ENCODE results near the gene CCNB3. TPM values are rescaled to one million over a fixed set of nuclear protein-coding genes. Genes with fewer than 3 reads are reported as not detected.

CCNB3 gene
- total and polyA plus RNA-seq, 9 of the 15 experiments (the other 6 are each of a cell fraction or from before 2014, with no cell fraction given), result 0.05 to 0.25 (median 0.08) TPM; not detected in 3

GRCh38 chrX:50375481-50376267 is 171.1 kb downstream of the CCNB3 start:
- ChIA-PET CTCF (ENCODE audit: low intra/inter-chr PET ratio) (no interaction called here), POLR2A (no interaction called here)
- no peaks in the 10 kb centered on the region for H3K79me2 ChIP-seq (ENCODE audit: control insufficient read depth, insufficient read depth, low read length)
- no peak overlapping the region for H3K4me3 ChIP-seq
- DNase-seq (ENCODE audit: extremely low read depth in 1 of 4, low spot score in 3 of 4) (no peak), FAIRE-seq (no peak), ATAC-seq (no peak)
- no peaks in the 10 kb centered on the region for H3K27me3 ChIP-seq (ENCODE audit: control insufficient read depth in 2 of 2, insufficient read depth in 2 of 2, low read length in 2 of 2)
- H3K9ac ChIP-seq (ENCODE audit: insufficient read depth in 1 of 2, low read depth in 2 of 2, low read length in 2 of 2), result no peak overlapping the region
- H2AFZ ChIP-seq (ENCODE audit: low read depth, low read length), result no peak overlapping the region
- H3K9me1 ChIP-seq (ENCODE audit: control insufficient read depth, insufficient read depth, low read length), result no peaks in the 10 kb centered on the region
- in situ Hi-C loops (cut with MboI), result no loop called here
- WGBS (ENCODE audit: insufficient coverage, low coverage, missing lambda C conversion rate), result 1% methylated on average over 7 of the region's 9 CpGs
- H3K9me3 ChIP-seq (replicated peaks; ENCODE audit: control insufficient read depth, insufficient read depth, low read depth, low read length), result no peaks in the 10 kb centered on the region
- BruUV-seq (replicated peaks), result no TSS peak
- no peaks in the 10 kb centered on the region for H3K36me3 ChIP-seq (ENCODE audit: control insufficient read depth, insufficient read depth, low read length)
- no peak overlapping the region for H3K4me2 ChIP-seq (ENCODE audit: insufficient read depth, low read length)
- H4K20me1 ChIP-seq (replicated peaks; ENCODE audit: control insufficient read depth, insufficient read depth, low read length), result no peaks in the 10 kb centered on the region
- no peaks in the 10 kb centered on the region for H3K4me1 ChIP-seq (replicated peaks in 1 of 2; ENCODE audit: control insufficient read depth in 2 of 2, insufficient read depth in 2 of 2, low read length in 2 of 2)
- intact Hi-C loops (cut with micrococcal nuclease), result no loop called here
- H3K27ac ChIP-seq (ENCODE audit: extremely low read depth, low read depth, low read length), result no peak overlapping the region
- TF ChIP-seq ZNF24 (IDR thresholded peaks at IDR 0.05) (no peak), RCOR1 (IDR thresholded peaks at IDR 0.05; ENCODE audit: borderline replicate concordance in 1 of 2, low read depth in 2 of 2, low read length in 2 of 2) (no peak), ZNF133 (CRISPR knock-in tag; IDR thresholded peaks at IDR 0.05) (no peak), NR3C1 (CRISPR knock-in tag; IDR thresholded peaks at IDR 0.05) (no peak), NFRKB (IDR thresholded peaks at IDR 0.05; ENCODE audit: low read depth) (no peak), KAT2B (IDR thresholded peaks at IDR 0.05; ENCODE audit: low read depth, low read length) (no peak), SIX5 (IDR thresholded peaks at IDR 0.05; ENCODE audit: borderline replicate concordance in 1 of 2, insufficient read depth in 1 of 2, low read depth in 1 of 2, low read length in 2 of 2) (no peak), KLF10 (CRISPR knock-in tag; IDR thresholded peaks at IDR 0.05) (no peak), E2F8 (IDR thresholded peaks at IDR 0.05; ENCODE audit: low read depth, partially characterized antibody) (no peak), FIP1L1 (IDR thresholded peaks at IDR 0.05; ENCODE audit: low read depth, low read length, poor library complexity, severe bottlenecking) (no peak), RBM17 (IDR thresholded peaks at IDR 0.05; ENCODE audit: borderline replicate concordance, low read depth, low read length) (no peak), ZNF280B (CRISPR knock-in tag; IDR thresholded peaks at IDR 0.05) (no peak), CHD4 (IDR thresholded peaks at IDR 0.05; ENCODE audit: insufficient read depth, insufficient replicate concordance, low read depth, low read length, poor library complexity, severe bottlenecking) (no peak), BHLHE40 (IDR thresholded peaks at IDR 0.05; ENCODE audit: low read length) (no peak), FOXP1 (CRISPR knock-in tag; IDR thresholded peaks at IDR 0.05) (no peak), ZFX (CRISPR knock-in tag; IDR thresholded peaks at IDR 0.05) (no peak), POLR3A (IDR thresholded peaks at IDR 0.05; ENCODE audit: borderline replicate concordance, extremely low read depth, insufficient read depth, insufficient read length) (no peak), HDAC1 (IDR thresholded peaks at IDR 0.05) (no peak)

Measured in K562 (cell line).